Spleen (tissue), 11 donors: Measurements from ENCODE around the gene PTPRN2. TPM values are rescaled to one million over a fixed set of nuclear protein-coding genes. Genes with fewer than 3 reads are reported as not detected.
"Not testable (repeated sequence)": the region's sequence is repeated elsewhere in the genome, so short reads cannot be mapped to it uniquely, and the experiment has no call there.

Source experiments
- DNase-seq: peaks from one replicate; pipeline ENCODE4 v3.0.0-alpha.2; 2020
- H3K27ac ChIP-seq, 8 donors: fragments of 200-600 bp; sonication (generic) in 7 of 8; 1 replicate in 4 of 8; 2 replicates in 4 of 8; pipeline versions ENCODE4 v1.5.0 to v1.8.0; 2016 to 2021; ENCODE audit warnings: inconsistent platforms in 4 of 8, mild to moderate bottlenecking in 4 of 8, moderate library complexity in 1 of 8
- H3K27me3 ChIP-seq, 7 donors: fragments of 200-600 bp; sonication (generic) in 6 of 7; replicated peaks in 1 of 7; 1 replicate in 4 of 7; 2 replicates in 3 of 7; pipeline versions ENCODE4 v1.5.0 to v1.8.0; 2016 to 2021; ENCODE audit warnings: inconsistent platforms in 3 of 7, mild to moderate bottlenecking in 1 of 7
- H3K36me3 ChIP-seq, 6 donors: fragments of 200-600 bp; sonication (generic) in 5 of 6; 1 replicate in 4 of 6; 2 replicates in 2 of 6; pipeline versions ENCODE4 v1.5.0 to v1.8.0; 2016 to 2021; ENCODE audit warnings: inconsistent platforms in 2 of 6
- H3K4me1 ChIP-seq, 6 donors: fragments of 200-600 bp; sonication (generic) in 5 of 6; 1 replicate in 3 of 6; 2 replicates in 3 of 6; pipeline versions ENCODE4 v1.5.0 to v1.8.0; 2016 to 2021; ENCODE audit warnings: inconsistent platforms in 3 of 6
- H3K4me3 ChIP-seq, 8 donors: fragments of 200-600 bp; sonication (generic) in 7 of 8; 1 replicate in 4 of 8; 2 replicates in 4 of 8; pipeline versions ENCODE4 v1.5.0 to v1.8.0; 2016 to 2021; ENCODE audit warnings: inconsistent platforms in 4 of 8, mild to moderate bottlenecking in 4 of 8, moderate library complexity in 2 of 8
- H3K9me3 ChIP-seq, 8 donors: fragments of 200-600 bp; sonication (generic) in 7 of 8; 1 replicate in 4 of 8; 2 replicates in 4 of 8; pipeline versions ENCODE4 v1.5.0 to v1.8.0; 2016 to 2021; ENCODE audit warnings: inconsistent platforms in 4 of 8
- CTCF ChIP-seq, 11 experiments: fragments of 200-600 bp in 7 of 11; fragments of 450-650 bp in 4 of 11; sonication (generic) in 4 of 11; IDR thresholded peaks in 8 of 11; conservative IDR thresholded peaks in 3 of 11; 1 replicate in 7 of 11; 2 replicates in 4 of 11; pipeline versions ENCODE4 v1.4.0 to v1.8.0; 2016 to 2021; ENCODE audit warnings: antibody characterized with exemption in 11 of 11, inconsistent platforms in 4 of 11, mild to moderate bottlenecking in 1 of 11
- POLR2A ChIP-seq, 3 donors: fragments of 450-650 bp; IDR thresholded peaks; one replicate each; pipeline ENCODE4 v1.5.1; 2017; ENCODE audit warnings: antibody characterized with exemption in 3 of 3, mild to moderate bottlenecking in 1 of 3
- POLR2AphosphoS5 ChIP-seq, 3 donors: sonication (generic); formaldehyde crosslinking; IDR thresholded peaks; one replicate each; pipeline ENCODE4 v1.5.1; 2017; ENCODE audit warnings: antibody characterized with exemption in 3 of 3
- WGBS, 5 donors: extraction: QIAGEN DNeasy Blood & Tissue Kit in 3 of 5; methylation state at CpG; one replicate each; pipeline versions ENCODE4 v1.1.5 to v1.1.7; 2013 to 2018; 5-methylcytosine and 5-hydroxymethylcytosine counted together
- intact Hi-C: fragments of 100-400 bp; cut with DNase I; formaldehyde crosslinking; loops from one replicate; pipeline ENCODE4 v1.15.0; 2023; ENCODE audit warnings: low total_unique reads
- polyA plus RNA-seq, 3 donors: library from polyadenylated mRNA; stranded (reverse); fragments of 200-250 nt; gene quantifications; one replicate each; pipeline ENCODE4 v1.2.1, GENCODE V29; 2013
- total RNA-seq, 7 donors: library from RNA; depleted of rRNA in 3 of 7; stranded (reverse); fragments of >200 nt in 3 of 7; fragmentation: NEBNext Ultra II Directional in 4 of 7; extraction: Animal tissue kit (Norgen Biotek cat#: 25700) in 4 of 7; gene quantifications; one replicate each; pipeline versions ENCODE4 v1.1.0 to v1.2.1, GENCODE V29; 2016 to 2021
- donor health status: healthy with polysubstance abuse.
- donor health status: DM: no; HTN: no; CAD: no; lungs with moderate emphysema.
- donor health status: DM: no; HTN: no; CAD: no.
- donor health status: Bipolar disorder and iron deficiency.
- donor health status: healthy.
- donor health status: DM: no; HTN: no; CAD: no.
- donor health status: DM: yes; HTN: yes; CAD: no.

PTPRN2 gene
- total and polyA plus RNA-seq, 10 donors: 7.0 to 22.8 (median 16.8) TPM

DNA sequence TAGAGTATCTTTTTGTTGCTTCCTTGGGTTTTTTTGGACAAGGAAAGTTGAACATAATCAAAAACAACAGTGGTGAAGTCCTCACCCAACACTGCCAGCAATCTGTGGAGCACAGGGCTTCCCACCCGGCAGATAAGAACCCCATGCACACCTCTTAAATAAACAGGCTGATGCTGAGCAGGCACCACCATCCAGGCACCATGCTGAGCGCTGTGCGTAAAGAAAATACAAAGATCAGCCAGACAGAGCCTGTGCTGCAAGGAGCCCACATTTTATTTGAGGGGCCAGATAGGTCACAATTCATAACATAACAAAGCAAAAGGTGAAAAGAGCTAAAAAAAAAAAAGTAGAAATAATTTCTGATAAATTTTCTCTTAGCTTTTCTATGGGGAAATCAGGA, 231.2 kb downstream of the PTPRN2 start:
- no peak for TF ChIP-seq POLR2A (IDR thresholded peaks at IDR 0.05)
- TF ChIP-seq POLR2AphosphoS5 (IDR thresholded peaks at IDR 0.05): no peak
- TF ChIP-seq CTCF (IDR thresholded peaks at IDR 0.05 in 8 of 11, conservative IDR thresholded peaks at IDR 0.05 in 3 of 11): no peak
- peaks cover 0 to 39% (median 0%) of the 10 kb centered on the region in 7 donors for H3K27me3 ChIP-seq
- H3K36me3 ChIP-seq: no peaks in the 10 kb centered on the region
- WGBS, 5 donors: 56 to 62% (median 59%) methylated on average over 3 of the region's 3 CpGs
- H3K9me3 ChIP-seq: peaks cover 0 to 24% (median 19%) of the 10 kb centered on the region in 8 donors
- peak; percentile 23 for DNase-seq
- H3K27ac ChIP-seq: no peak overlapping the region
- intact Hi-C loops: no loop called here
- H3K4me1 ChIP-seq: no peaks in the 10 kb centered on the region
- no peak overlapping the region for H3K4me3 ChIP-seq

GRCh38 chr7:158355456-158356065, 232.1 kb downstream of the PTPRN2 start:
- TF ChIP-seq POLR2AphosphoS5 (IDR thresholded peaks at IDR 0.05) (no peak), CTCF (IDR thresholded peaks at IDR 0.05 in 8 of 11, conservative IDR thresholded peaks at IDR 0.05 in 3 of 11) (no peak), POLR2A (IDR thresholded peaks at IDR 0.05) (no peak)
- peaks cover 0 to 39% (median 0%) of the 10 kb centered on the region in 7 donors for H3K27me3 ChIP-seq
- no peaks in the 10 kb centered on the region for H3K4me1 ChIP-seq
- WGBS, 5 donors: 67 to 85% (median 72%) methylated on average over 13 to 15 of the region's 15 CpGs
- H3K36me3 ChIP-seq: no peaks in the 10 kb centered on the region
- intact Hi-C loops: no loop called here
- H3K27ac ChIP-seq: no peak overlapping the region
- H3K9me3 ChIP-seq: peaks cover 0 to 24% (median 19%) of the 10 kb centered on the region in 8 donors
- peak; percentile 61 for DNase-seq
- no peak overlapping the region for H3K4me3 ChIP-seq

GRCh38 chr7:158354861-158355260, 232.8 kb downstream of the PTPRN2 start:
- intact Hi-C loops: no loop called here
- H3K36me3 ChIP-seq: no peaks in the 10 kb centered on the region
- H3K27ac ChIP-seq: no peak overlapping the region
- peaks cover 0 to 24% (median 19%) of the 10 kb centered on the region in 8 donors for H3K9me3 ChIP-seq
- DNase-seq: no peak
- H3K4me1 ChIP-seq: no peaks in the 10 kb centered on the region
- 74 to 90% (median 84%) methylated on average over 3 of the region's 3 CpGs for WGBS, 5 donors
- H3K4me3 ChIP-seq: no peak overlapping the region
- peaks cover 0 to 39% (median 0%) of the 10 kb centered on the region in 7 donors for H3K27me3 ChIP-seq
- TF ChIP-seq POLR2AphosphoS5 (IDR thresholded peaks at IDR 0.05): no peak
- no peak for TF ChIP-seq CTCF (IDR thresholded peaks at IDR 0.05 in 8 of 11, conservative IDR thresholded peaks at IDR 0.05 in 3 of 11)
- TF ChIP-seq POLR2A (IDR thresholded peaks at IDR 0.05): no peak

- Histone ChIP-seq H3K9me3 (peaks cover 0 to 24% (median 19%) of the 10 kb centered on the region in 8 donors), H3K36me3 (no peaks in the 10 kb centered on the region), H3K4me3 (no peak overlapping the region), H3K27ac (no peak overlapping the region), H3K27me3 (peaks cover 0 to 39% (median 0%) of the 10 kb centered on the region in 7 donors), H3K4me1 (no peaks in the 10 kb centered on the region)
- DNase-seq: peak; percentile 28
- TF ChIP-seq CTCF (IDR thresholded peaks at IDR 0.05 in 8 of 11, conservative IDR thresholded peaks at IDR 0.05 in 3 of 11) (peak in 5 of 11 experiments; percentile 13 to 26 (median 21)), POLR2AphosphoS5 (IDR thresholded peaks at IDR 0.05) (no peak)
- WGBS, 5 donors: 43 to 57% (median 52%) methylated on average over 10 to 12 of the region's 12 CpGs
- intact Hi-C loops: no loop called here
Measured at GRCh38 chr7:158353606-158354570, 233.7 kb downstream of the PTPRN2 start.

DNA sequence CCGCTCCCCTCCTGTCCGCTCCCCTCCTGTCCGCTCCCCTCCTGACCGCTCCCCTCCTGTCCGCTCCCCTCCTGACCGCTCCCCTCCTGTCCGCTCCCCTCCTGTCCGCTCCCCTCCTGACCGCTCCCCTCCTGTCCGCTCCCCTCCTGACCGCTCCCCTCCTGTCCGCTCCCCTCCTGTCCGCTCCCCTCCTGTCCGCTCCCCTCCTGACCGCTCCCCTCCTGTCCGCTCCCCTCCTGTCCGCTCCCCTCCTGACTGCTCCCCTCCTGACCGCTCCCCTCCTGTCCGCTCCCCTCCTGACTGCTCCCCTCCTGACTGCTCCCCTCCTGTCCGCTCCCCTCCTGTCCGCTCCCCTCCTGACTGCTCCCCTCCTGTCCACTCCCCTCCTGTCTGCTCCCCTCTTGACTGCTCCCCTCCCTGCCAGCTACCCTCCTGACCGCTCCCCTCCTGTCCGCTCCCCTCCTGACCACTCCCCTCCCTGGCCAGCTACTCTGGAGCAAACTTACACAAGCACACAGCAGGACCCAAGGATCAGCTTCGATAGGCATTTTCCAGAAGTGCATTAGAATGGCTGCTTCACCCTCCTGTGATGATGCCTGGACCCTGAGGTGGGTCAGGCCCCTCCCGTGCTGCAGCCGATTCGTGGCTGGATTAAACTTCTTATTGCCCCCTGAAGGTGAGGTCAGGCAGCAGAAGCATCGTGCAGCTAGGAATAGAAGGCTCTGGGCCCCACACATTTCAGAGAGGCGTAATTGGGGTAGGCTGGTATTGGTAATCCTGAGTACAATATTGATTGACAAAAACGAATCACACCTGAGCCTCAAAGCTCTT, 235.5 kb downstream of the PTPRN2 start:
- H3K4me3 ChIP-seq, H3K4me1 ChIP-seq, H3K36me3 ChIP-seq, DNase-seq, intact Hi-C loops, H3K27ac ChIP-seq: not testable (repeated sequence)
- peaks cover 0 to 35% (median 0%) of the 10 kb centered on the region in 7 donors for H3K27me3 ChIP-seq
- peaks cover 0 to 24% (median 19%) of the 10 kb centered on the region in 8 donors for H3K9me3 ChIP-seq
- 78 to 82% (median 81%) methylated on average over 22 to 30 of the region's 30 CpGs for WGBS, 5 donors
